NCI-H748 (cell line): ENCODE data around the gene CORIN.
A peak's percentile ranks its signal among the peaks of the same experiment; 100 is the strongest.
"Not testable (repeated sequence)": the region's sequence is repeated elsewhere in the genome, so short reads cannot be mapped to it uniquely, and the experiment has no call there.

ENCODE experiments used
- DNase-seq: peaks from one replicate; lab custom pipeline; 2025; ENCODE audit not compliant: unreplicated experiment; lab: John Stamatoyannopoulos, UW

The CORIN gene

GRCh38 chr4:47692691-47693090 is 145.2 kb downstream of the CORIN start:
- peak; percentile 72 for DNase-seq

GRCh38 chr4:47691757-47692383 is 146.0 kb downstream of the CORIN start:
- not testable (repeated sequence) for DNase-seq

- DNase-seq = no peak
Observed at GRCh38 chr4:47690611-47691010, 147.3 kb downstream of the CORIN start.

DNA sequence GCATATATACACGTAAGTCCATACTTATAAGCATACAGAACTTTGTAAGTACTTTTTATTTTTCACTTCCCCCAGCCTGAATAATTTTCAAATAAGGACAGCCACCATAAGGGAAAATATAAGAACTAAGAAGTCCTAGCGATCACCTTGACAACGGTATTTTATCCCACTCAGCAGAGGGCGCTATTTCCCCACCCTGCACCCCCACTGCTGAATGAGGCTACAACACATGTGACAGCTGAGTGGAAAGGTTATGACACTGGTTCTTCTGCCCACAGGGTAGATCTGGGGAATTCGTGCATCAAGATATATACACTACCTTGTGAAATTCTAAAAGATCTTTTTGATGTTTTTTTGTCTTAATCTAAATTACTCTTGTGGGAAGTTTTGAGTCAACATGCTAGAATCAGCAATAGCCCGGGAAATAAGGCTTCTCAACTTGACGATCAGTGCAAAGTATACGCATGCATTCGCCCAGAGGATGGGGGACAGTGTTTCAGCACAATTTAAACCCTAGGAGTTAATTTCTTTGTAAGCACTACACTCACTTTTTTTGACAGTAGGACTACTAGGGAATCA is 151.5 kb downstream of the CORIN start:
- peak; percentile 24 for DNase-seq

GRCh38 chr4:47675806-47676205 is 162.1 kb downstream of the CORIN start:
- no peak for DNase-seq

DNA sequence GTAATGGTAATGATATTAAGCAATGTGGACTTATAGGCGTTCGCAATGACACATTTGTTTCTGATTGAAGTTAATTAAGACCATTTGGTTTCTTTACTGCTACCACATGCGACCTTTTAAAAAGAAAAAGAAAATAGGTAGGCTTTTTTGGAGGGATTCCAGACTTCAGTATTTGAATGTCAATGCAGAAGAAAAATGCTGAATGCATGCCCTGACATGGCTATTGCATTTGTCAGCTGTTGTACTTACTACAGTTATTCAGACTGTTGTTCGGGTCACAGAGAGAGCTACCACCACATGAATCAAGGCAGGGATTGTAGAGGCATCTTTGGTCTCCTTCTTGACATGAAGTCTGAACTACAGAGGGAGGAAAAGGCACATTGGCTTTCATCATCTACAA is 163.7 kb downstream of the CORIN start:
- no peak for DNase-seq

DNA sequence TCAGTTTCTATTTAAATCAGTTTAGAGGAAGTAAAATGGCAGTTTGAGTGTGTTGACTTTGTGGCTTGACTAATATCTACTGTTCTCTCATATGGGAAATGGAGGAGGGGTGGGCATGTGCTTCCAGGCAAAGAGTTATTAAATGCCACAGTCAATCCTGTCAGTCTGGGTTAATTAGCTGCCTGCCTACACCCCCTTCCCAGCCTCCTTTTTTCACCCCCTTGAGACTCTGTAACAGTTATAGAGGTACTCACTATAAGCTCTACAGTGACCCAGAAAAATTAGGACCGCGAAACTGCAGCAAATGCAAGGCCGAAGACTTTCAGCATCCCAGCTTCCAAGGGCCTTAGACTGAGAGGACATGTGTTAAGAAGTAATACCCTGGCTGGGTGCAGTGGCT is 165.2 kb downstream of the CORIN start:
- no peak for DNase-seq

DNA sequence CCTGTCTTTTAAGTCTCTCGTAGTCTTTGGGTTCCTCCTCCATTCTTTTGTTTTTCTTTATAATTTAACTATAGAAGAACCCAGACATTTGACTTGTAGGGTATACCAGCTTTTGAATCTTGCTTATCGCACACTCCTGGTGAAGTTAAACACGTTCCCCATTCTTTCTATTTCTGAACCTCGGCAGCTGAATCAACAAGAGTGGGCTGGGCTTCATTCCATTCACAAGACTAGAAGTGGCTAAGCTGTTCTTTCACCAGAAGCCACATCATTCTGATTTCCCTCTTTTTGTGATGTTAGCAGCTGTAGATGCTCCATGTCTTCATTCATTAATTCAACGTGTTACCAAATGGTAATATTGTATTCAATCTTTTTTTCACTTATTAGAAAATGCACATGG is 167.9 kb downstream of the CORIN start:
- DNase-seq = peak; percentile 41

GRCh38 chr4:47668810-47669408 is 169.0 kb downstream of the CORIN start:
- DNase-seq = peak; percentile 42

DNA sequence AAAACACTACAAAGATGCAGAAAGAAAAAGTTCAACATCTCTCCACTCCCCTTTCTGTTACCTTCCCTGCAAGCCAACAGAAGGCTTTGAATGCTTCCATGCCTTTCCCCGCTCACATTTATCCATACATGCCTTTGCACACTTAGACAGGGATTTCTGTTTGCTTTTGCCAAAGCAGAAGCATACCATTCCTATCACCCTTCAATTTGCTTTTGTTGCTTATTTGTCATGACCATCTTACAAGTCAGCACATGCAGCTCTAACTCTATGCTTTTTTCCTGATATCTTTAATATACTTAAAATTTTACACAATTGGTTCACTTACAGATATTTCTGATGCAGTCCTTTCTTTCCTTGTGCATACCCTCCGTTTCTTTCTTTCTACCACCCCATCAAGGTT is 169.6 kb downstream of the CORIN start:
- DNase-seq = no peak

DNA sequence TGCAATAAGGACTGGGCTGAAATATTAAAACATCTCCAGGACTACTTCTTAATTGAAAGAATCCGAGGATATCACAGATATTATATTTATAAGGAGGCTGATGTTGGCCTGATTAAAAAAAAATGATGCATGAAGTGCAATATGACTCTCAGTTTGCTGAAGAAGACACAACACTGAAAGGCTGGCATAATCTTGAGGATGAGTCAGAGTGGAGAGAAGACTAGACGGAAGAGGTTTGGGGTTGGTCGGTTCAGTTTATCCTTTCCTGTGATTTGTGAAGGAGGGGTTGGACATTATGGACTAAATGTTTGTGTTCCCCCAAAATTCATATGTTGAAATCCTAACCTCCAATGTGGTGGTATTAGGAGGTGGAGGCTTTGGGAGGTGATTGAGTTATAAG is 170.3 kb downstream of the CORIN start:
- no peak for DNase-seq

DNA sequence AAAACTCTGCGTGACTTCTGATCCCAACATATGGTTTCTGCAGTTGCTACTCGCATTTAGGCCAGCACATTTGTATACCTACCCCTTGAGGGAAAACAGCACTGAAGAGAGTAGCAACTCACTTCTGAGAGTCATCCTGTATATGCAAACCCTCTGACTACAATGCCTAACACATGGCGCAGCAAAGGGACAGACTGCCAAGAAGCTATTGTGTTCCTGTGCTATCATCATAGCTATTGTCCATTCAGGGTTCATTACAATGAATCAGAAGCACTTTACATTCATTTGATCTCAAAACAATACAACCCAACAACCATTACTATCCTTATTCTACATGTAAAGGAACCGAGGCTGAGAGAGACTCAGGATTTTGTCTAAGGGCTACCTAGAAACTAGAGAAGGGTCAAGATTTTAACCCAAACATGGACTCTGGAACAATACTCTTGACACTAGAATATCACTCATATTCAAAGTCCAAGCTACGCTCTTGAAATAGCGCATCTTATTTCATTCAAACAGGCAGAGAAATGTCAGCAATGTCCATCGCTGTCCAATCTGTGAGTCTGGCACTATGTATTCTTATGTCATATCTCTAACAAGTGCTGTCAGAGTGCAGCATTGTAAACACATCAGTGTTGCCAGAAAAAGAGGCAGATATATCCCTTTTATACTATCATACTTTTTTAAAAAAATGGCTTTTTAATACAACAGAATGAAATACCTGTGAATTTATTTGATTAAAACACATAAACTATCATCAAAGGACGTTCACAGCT is 173.6 kb downstream of the CORIN start:
- no peak for DNase-seq

DNA sequence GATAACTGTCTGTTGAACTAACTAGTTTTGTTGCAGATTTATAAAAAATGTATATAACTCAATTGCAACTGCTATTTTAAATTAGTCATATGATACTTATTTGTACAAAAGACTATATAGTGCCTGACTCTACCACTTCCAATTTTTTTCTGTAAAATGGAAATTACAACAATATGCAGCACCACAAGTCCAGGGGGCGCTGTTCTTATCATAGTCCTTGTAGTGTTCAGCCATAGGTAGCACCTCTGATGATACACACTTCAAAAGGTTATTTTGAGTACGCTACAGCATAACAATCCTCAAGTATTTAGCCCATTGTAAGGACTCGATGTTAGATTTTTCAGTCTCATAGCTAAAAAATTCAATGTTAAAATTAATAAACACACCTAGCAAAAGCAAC is 174.9 kb downstream of the CORIN start:
- peak; percentile 1 for DNase-seq

DNA sequence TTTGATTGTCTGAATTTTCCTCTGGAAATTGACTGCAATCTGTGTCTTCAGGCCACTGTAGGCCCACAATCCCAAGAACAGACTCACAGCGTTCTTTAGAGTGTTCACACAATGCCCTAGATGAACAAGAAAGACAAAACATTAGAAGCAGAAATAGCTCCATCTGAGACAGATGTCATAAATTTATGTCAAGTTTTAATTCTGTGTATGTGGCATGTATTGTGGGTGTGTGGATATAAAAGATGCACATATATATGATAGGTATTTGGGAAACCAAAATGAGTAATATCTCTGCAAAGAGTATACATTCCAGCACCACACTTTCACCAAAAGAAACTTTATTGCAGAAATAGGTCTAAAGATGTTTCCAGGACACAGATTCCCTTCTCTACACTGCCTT is 176.1 kb downstream of the CORIN start:
- no peak for DNase-seq

DNA sequence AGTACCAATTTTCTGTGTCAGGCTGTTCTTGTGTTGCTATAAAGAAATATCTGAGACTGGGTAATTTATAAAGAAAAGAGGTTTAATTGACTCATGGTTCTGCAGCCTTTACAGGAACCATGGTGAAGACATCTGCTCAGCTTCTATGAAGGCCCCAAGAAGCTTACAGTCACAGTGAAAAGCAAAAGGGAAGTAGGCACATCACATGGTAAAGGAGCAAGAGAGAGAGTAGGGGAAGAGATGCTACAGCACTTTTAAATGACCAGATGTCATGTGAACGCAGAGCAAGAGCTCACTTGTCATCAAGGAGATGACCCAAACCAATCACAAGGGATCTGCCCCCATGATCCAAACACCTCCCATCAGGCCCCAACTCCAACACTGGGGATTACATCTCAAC is 178.5 kb downstream of the CORIN start:
- no peak for DNase-seq

DNA sequence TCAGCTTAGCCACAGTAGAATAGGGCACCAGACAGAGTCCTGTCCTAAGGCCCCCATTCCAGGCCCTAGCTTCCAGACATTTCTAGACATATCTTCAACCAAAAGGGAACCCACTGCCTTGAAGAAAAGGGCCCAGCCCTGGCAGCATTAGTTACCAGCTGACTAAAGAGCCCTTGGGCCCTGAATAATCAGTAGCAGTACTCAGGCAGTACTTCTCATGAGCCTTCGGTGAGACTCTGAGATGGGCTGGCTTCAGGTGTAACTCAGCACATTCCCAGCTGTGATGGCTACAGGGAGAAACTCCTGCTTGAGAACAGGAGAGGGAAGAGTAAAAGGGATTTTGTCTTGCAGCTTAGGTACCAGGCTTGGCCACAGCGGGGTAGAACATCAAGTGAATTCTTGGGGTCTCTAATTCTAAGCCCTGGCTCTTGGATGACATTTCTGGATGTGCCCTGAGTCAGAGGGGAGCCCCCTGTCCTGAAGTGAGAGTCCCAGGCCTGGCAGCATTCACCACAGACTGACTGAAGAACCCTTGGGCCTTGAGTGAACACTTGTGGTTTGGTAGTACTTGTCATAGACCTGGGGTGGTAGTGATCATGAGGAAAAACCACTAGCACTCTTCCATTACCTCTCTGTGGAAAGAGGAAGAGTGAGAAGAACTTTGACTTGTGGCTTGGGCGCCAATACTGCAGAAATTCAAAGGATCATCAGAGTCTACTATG is 182.7 kb downstream of the CORIN start:
- no peak for DNase-seq

DNA sequence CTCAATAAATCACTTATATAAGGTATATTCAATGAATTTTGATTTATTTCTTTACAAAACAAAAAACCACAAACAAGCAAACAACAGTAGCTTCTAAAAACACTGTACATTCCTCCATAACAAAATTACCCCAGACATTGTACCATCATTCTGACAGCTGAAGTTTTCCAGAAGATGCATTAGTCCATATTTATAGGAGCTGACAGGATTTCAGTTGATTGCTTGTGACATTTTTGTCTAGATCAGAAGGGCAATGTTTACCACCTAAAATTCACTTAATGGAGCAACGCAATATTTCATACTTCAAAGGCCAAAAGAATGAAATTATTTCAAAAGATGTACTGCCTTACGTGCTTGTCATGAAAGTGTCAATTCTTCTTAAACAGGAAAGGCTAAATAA is 185.8 kb downstream of the CORIN start:
- DNase-seq = no peak

GRCh38 chr4:47651231-47651630 is 186.6 kb downstream of the CORIN start:
- DNase-seq = no peak

DNA sequence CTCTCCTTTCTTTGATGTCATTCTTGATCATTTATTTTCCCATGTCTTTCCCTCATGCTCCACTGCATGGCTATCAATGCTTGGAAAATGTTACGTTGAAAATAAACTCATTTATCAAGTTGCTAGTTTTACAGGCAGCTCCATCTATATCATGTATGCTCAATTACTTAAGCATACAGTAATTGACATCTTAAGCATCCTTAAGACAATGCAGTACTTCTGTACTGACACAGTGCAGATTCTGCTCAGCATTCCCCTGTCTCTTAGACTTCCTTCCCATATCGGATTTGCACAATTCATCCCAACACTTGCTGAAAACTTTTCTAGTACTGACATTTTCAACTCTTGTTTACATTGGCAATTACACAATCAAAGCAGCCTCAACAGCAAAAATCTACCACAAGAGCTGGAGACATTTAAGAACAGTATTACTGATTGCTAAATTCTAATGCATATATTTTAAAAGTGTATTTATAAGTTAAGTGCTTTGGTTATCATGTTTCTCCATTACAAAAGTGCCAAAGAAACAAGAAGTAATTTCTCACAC is 187.2 kb downstream of the CORIN start:
- no peak for DNase-seq

DNA sequence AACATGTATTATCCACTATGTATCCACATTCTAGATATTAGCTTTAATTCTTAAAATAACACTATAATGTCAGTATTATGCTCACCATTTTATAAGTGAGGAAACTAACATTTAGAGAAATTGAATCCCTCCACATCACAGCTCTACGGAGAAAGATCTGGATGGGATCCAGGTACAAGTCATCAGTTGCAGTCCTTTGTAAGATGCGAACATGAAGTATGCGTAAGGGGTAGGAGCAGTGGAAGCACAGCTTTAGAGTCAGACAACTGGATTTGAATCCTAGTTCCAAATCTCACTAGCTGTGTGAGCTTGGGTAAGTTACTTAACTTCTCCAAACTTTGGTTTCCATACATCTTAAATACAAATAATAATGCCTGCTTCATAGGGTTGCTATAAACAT is 190.3 kb downstream of the CORIN start:
- no peak for DNase-seq

DNA sequence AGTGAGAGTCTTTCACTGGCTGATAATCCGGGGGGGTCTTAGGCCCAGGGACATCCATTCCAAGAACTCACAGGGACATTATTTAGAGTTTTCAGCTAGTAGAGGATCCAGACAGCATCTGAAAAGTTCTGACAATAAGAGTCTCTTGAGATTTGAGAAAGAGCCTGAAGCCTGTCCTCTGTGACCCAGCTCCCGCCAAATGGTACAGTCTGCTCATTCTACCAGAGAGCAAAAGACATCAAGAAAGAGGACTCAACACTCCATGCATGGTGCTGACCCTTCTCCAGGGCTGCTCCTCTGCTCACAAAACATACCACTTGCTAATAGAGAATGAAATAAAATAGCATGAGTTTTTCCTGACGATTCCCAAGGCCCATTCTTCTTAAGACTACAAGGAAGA is 190.8 kb downstream of the CORIN start:
- no peak for DNase-seq
